ENCODE measurements around the gene RPS19. TPM values are rescaled to one million over a fixed set of nuclear protein-coding genes. Genes with fewer than 3 reads are reported as not detected.

RPS19 gene
- total RNA-seq, result 1,810 and 1,837 TPM in 2 replicates
- long read RNA-seq, transcript RPS19-206 (6 exons, 2,359 nt), result major isoform, 788 of 827 reads
- long read RNA-seq, partial matches to known transcripts, result 34 of 827 reads
- long read RNA-seq, other reads (novel, unspliced or antisense), result 4 of 827 reads

- DNase-seq (ENCODE audit: extremely low spot score, unreplicated experiment), result peak; percentile 99
- Mint-ChIP-seq H3K27me3 (ENCODE audit: unreplicated experiment) (peaks cover 11% of the 10 kb centered on the region), H3K36me3 (ENCODE audit: unreplicated experiment) (peaks cover 37% of the 10 kb centered on the region), H3K4me3 (ENCODE audit: unreplicated experiment) (peak within 1 kb of the TSS; percentile 99), H3K27ac (ENCODE audit: unreplicated experiment) (peak within 1 kb of the TSS; percentile 100), H3K9me3 (ENCODE audit: unreplicated experiment) (no peaks in the 10 kb centered on the region), H3K4me1 (ENCODE audit: unreplicated experiment) (peaks cover 34% of the 10 kb centered on the region)
- TF ChIP-seq, protein P1, sequence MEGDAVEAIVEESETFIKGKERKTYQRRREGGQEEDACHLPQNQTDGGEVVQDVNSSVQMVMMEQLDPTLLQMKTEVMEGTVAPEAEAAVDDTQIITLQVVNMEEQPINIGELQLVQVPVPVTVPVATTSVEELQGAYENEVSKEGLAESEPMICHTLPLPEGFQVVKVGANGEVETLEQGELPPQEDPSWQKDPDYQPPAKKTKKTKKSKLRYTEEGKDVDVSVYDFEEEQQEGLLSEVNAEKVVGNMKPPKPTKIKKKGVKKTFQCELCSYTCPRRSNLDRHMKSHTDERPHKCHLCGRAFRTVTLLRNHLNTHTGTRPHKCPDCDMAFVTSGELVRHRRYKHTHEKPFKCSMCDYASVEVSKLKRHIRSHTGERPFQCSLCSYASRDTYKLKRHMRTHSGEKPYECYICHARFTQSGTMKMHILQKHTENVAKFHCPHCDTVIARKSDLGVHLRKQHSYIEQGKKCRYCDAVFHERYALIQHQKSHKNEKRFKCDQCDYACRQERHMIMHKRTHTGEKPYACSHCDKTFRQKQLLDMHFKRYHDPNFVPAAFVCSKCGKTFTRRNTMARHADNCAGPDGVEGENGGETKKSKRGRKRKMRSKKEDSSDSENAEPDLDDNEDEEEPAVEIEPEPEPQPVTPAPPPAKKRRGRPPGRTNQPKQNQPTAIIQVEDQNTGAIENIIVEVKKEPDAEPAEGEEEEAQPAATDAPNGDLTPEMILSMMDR (IDR thresholded peaks at IDR 0.05), result peak; percentile 64
These were observed at the start of gene RPS19 for GRCh38 chr19:41859618-41860418. TSS of gene RPS19 (plus strand) at chr19:41860255. CDS start at chr19:41860775, 520 bp downstream.

- Mint-ChIP-seq H3K27ac (ENCODE audit: unreplicated experiment) (no peak overlapping the region), H3K4me3 (ENCODE audit: unreplicated experiment) (no peak overlapping the region), H3K4me1 (ENCODE audit: unreplicated experiment) (no peaks in the 10 kb centered on the region), H3K36me3 (ENCODE audit: unreplicated experiment) (no peaks in the 10 kb centered on the region), H3K27me3 (ENCODE audit: unreplicated experiment) (no peaks in the 10 kb centered on the region), H3K9me3 (ENCODE audit: unreplicated experiment) (no peaks in the 10 kb centered on the region)
- TF ChIP-seq, protein P1 (IDR thresholded peaks at IDR 0.05), result no peak
- DNase-seq (ENCODE audit: extremely low spot score, unreplicated experiment), result no peak
These were observed 49.8 kb upstream of the RPS19 start for GRCh38 chr19:41810301-41810700.

GRCh38 chr19:41811036-41811435 is 49.0 kb upstream of the RPS19 start:
- H3K27ac Mint-ChIP-seq (ENCODE audit: unreplicated experiment), result no peak overlapping the region
- H3K9me3 Mint-ChIP-seq (ENCODE audit: unreplicated experiment), result no peaks in the 10 kb centered on the region
- H3K27me3 Mint-ChIP-seq (ENCODE audit: unreplicated experiment), result no peaks in the 10 kb centered on the region

GRCh38 chr19:41811981-41812380 is 48.1 kb upstream of the RPS19 start:
- no peak for DNase-seq (ENCODE audit: extremely low spot score, unreplicated experiment)
- Mint-ChIP-seq H3K9me3 (ENCODE audit: unreplicated experiment) (no peaks in the 10 kb centered on the region), H3K27ac (ENCODE audit: unreplicated experiment) (no peak overlapping the region), H3K27me3 (ENCODE audit: unreplicated experiment) (no peaks in the 10 kb centered on the region), H3K36me3 (ENCODE audit: unreplicated experiment) (no peaks in the 10 kb centered on the region), H3K4me3 (ENCODE audit: unreplicated experiment) (no peak overlapping the region), H3K4me1 (ENCODE audit: unreplicated experiment) (no peaks in the 10 kb centered on the region)
- TF ChIP-seq, protein P1 (IDR thresholded peaks at IDR 0.05), result no peak

More at GRCh38 chr19:41811036-41811435, 49.0 kb upstream of the RPS19 start:
- TF ChIP-seq, protein P1 (IDR thresholded peaks at IDR 0.05), result no peak
- Mint-ChIP-seq H3K36me3 (ENCODE audit: unreplicated experiment) (no peaks in the 10 kb centered on the region), H3K4me3 (ENCODE audit: unreplicated experiment) (no peak overlapping the region), H3K4me1 (ENCODE audit: unreplicated experiment) (no peaks in the 10 kb centered on the region)
- DNase-seq (ENCODE audit: extremely low spot score, unreplicated experiment), result no peak

GRCh38 chr19:41813911-41814310 is 46.1 kb upstream of the RPS19 start:
- Mint-ChIP-seq H3K4me1 (ENCODE audit: unreplicated experiment) (no peaks in the 10 kb centered on the region), H3K4me3 (ENCODE audit: unreplicated experiment) (no peak overlapping the region), H3K9me3 (ENCODE audit: unreplicated experiment) (no peaks in the 10 kb centered on the region), H3K36me3 (ENCODE audit: unreplicated experiment) (no peaks in the 10 kb centered on the region), H3K27me3 (ENCODE audit: unreplicated experiment) (peaks cover 8% of the 10 kb centered on the region), H3K27ac (ENCODE audit: unreplicated experiment) (no peak overlapping the region)
- TF ChIP-seq, protein P1 (IDR thresholded peaks at IDR 0.05), result no peak
- no peak for DNase-seq (ENCODE audit: extremely low spot score, unreplicated experiment)
